ENCODE measurements around the gene ATL2.
"Not testable (repeated sequence)": the region's sequence is repeated elsewhere in the genome, so short reads cannot be mapped to it uniquely, and the experiment has no call there.

The ATL2 gene

DNA sequence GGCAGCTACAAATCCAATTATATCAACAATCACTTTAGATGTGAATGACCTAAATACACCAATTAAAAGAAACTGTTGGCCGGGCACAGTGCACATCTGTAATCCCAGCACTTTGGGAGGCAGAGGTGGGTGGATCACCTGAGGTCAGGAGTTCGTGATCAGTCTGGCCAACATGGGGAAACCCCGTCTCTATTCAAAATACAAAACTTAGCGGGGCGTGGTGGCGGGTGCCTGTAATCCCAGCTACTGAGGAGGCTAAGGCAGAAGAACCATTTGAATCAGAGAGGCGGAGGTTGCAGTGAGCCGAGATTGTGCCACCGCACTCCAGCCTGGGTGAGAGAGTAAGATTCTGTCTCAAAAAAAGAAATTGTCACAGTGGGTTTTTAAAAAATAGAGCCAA lies 49.5 kb downstream of the ATL2 start:
- no peak for DNase-seq (ENCODE audit: low read depth in 2 of 2)

DNA sequence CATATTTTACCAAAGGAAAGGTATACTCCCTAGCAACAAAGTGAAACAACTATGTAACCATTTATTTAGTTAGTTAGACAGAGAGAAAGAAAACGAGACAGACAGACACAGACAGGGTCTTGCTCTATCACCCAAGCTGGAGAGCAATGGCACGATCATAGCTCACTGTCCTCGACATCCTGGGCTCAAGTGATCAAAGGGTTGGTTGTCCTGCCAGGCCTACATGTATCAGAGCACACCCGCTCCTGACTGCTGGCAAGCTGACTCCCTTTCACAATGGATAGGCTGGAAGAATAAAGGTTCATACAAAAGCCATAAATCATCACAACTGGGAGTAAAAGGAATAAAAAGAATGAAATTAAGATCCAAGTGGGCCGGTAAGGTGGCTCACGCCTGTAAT lies 53.5 kb downstream of the ATL2 start:
- no peak for DNase-seq (ENCODE audit: low read depth in 2 of 2)

- no peak for DNase-seq (ENCODE audit: low read depth in 2 of 2)
These were observed 54.7 kb downstream of the ATL2 start for GRCh38 chr2:38322224-38322914.

DNA sequence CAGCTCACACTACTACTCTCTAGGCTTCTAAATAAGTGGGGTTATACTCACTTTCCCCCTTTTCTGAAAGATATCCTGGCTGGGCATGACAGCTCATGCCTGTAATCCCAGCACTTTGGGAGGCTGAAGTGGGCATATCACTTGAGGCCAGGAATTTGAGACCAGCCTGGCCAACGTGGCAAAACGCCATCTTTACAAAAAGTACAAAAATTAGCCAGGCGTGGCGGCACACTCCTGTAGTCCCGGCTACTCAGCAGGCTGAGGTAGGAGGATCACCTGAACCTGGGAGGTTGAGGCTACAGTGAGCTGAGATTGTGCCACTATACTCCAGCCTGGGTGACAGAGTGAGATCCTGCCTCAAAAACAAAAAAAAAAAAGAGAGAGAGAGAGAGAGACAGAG lies 57.8 kb downstream of the ATL2 start:
- DNase-seq (ENCODE audit: low read depth in 2 of 2) = not testable (repeated sequence)

DNA sequence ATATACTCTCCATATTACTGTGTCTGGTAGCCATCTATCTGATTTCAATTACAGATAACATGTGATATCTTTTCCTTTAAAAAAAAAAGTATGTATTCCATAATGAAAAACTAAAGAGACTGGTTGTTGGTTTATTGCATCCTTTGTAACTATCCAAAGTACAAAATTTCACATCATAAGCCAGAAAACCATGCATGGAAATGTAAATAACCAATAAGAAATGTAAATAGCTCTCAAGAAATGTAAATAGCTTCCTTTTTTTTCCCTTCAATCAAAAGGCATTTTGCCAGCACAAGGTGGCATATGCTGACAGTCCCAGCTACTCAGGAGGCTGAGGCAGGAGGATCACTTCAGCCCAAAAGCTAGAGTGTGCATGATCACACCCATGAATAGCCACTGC lies 59.3 kb downstream of the ATL2 start:
- no peak for DNase-seq (ENCODE audit: low read depth in 2 of 2)

GRCh38 chr2:38315707-38316333 lies 61.3 kb downstream of the ATL2 start:
- DNase-seq (ENCODE audit: low read depth in 2 of 2) = no peak

DNA sequence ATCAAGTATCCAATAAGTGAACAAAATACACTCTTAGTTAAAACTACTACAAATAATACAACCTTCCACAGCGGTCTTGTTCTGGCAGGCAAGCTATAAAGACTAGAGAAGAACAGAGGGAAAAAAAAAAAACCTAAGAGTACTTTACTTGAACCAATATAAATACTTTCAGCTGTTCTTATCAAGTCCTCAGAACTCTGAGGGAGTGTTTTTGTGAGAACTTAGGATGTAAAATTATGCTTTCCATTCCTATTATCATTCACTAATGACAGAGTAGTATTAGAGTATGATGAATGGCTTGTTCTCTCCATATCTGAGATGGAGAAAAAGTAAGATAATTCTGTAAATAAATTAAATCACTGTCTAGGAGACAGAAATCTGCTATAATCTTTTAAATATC lies 68.3 kb downstream of the ATL2 start:
- no peak for DNase-seq (ENCODE audit: low read depth in 2 of 2)

DNA sequence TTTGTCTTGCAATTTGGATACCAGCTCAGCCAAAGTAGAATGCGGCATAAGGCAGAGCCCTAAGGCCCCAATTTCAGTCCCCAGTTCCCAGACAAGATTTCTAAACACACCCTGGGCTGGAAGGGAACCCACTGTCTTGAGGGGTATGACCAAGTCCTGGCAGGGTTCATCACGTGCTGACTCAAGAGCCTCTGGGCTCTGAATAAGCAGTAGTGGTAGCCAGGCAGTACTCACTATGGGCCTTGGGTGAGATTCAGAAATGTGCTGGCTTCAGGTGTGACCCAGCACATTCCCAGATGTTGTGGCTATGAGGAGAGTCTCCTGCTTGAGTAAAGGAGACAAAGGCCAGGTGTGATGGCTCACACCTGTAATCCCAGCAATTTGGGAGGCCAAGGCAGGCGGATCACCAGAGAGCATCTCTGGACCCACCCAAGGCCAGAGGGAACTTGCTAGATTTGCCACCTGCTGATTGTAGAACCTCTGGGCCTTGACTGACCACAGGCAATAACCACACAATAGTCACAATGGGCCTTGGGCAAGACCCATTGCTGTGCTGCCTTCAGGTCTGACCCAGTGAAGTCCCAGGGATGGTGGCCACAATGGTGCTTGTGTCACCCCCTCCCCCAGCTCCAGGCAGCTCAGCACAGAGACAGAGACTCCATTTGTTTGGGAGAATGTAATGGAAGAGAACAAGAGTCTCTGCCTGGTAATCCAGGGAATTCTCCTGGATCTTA lies 74.9 kb downstream of the ATL2 start:
- DNase-seq (ENCODE audit: low read depth in 2 of 2) = no peak

DNA sequence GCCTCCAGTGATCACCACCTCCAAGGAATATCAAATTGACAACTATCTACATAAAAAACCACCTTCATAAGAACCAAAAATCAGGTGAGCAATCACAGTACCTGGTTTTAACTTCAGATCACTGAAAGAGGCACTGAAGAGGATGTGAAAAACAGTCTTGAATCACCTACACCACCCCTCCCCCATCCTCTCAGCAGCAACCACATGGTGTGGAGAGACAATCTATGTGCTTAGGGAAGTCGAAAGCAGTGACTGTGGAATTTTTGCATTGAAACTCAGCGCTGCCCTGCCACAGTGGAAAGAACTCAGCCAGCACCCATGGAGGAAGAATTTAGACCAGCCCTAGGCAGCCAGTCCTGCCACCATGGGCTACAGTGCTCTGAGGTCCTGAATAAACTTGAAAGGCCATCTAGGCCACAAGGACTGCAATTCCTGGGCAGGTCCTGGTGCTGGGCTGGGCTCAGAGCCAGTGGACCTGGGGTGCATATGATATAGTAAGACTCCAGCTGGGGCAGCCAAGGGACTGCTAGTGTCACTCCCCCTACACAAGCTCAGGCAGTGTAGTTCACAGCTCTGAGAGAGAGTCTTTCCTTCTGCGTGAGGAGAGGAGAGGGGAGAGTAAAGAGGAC lies 75.6 kb downstream of the ATL2 start:
- DNase-seq (ENCODE audit: low read depth in 2 of 2) = no peak

DNA sequence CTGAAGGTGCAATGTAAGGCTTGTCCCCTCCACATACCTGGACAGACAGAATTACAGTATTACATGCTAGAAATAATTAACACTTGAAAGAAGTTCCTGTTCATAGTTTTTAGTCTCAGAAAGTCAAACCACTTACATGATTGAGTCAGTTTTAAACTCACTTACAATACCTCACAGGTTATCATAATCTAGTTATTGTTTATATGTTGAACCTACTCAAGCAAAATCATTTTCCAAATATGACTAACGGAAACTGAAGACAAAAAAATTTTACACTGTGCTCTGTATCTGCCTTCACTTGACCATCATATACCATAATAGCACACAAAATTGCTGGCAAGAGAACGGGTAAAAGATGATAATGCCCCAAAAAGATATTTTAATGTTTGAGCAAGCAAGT lies 78.5 kb downstream of the ATL2 start:
- no peak for DNase-seq (ENCODE audit: low read depth in 2 of 2)

DNA sequence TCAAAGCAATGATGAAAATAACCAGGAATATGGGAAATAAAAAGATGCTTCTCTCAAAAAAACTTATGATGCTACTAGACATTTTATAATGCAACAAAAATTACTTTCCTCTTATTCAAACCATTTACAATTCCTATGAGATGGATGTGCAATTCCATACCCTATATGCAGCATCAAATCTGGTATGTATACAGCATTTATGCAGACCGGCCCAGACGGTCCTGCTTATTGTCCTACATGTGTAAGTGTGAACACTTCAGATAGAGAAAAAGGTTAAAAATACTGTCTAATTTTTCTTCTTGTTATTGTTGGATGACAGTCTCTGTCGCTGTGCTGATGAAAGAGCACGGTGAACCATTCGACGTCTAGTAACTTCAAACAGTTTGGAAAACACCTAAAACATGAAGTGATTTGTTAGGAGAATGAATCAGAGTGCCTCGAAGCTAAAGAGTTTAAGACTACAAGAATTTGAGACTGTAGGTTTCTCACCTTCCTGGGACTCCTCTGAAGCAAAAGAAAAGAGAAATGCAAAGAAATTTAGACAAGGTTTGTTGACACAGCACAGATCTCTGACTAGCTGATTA lies 80.8 kb downstream of the ATL2 start:
- DNase-seq (ENCODE audit: low read depth in 2 of 2) = no peak

GRCh38 chr2:38294597-38294996 lies 82.5 kb downstream of the ATL2 start:
- DNase-seq (ENCODE audit: low read depth in 2 of 2) = no peak

- no peak for DNase-seq (ENCODE audit: low read depth in 2 of 2)
These were observed 83.8 kb downstream of the ATL2 start for GRCh38 chr2:38293152-38293865.

DNA sequence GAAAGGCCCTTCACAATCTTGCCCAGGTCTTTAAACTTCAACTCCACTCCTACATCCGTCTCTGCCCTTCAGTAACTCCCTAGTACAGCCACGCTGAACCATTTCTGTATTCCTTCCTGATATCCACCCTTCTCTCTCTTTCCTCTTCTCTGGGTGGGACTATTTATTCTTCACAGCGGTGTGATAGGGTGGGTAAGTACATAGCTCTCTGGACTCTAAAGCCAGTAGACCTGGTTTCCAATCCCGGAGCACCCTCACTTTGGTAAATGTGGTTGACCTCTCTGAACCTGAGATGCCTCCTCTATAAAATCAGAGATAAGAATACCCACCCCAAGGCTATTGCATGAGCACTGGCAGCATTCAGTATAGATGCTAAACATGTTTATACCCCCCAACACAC lies 86.7 kb downstream of the ATL2 start:
- no peak for DNase-seq (ENCODE audit: low read depth in 2 of 2)

GRCh38 chr2:38284971-38285370 lies 92.1 kb downstream of the ATL2 start:
- no peak for DNase-seq (ENCODE audit: low read depth in 2 of 2)

GRCh38 chr2:38281095-38281742 lies 95.9 kb downstream of the ATL2 start:
- no peak for DNase-seq (ENCODE audit: low read depth in 2 of 2)

- DNase-seq (ENCODE audit: low read depth in 2 of 2) = no peak
These were observed 97.9 kb downstream of the ATL2 start for GRCh38 chr2:38279201-38279600.

- not testable (repeated sequence) for DNase-seq (ENCODE audit: low read depth in 2 of 2)
These were observed 99.0 kb downstream of the ATL2 start for GRCh38 chr2:38278117-38278438.

GRCh38 chr2:38277245-38278116 lies 99.6 kb downstream of the ATL2 start:
- DNase-seq (ENCODE audit: low read depth in 2 of 2) = no peak
